HepG2 (cell line): Measurements from ENCODE around the gene LITAF. TPM values are rescaled to one million over a fixed set of nuclear protein-coding genes. Genes with fewer than 3 reads are reported as not detected.
A peak's percentile ranks its signal among the peaks of the same experiment; 100 is the strongest.

ENCODE experiments used
- CBX5 ChIP-seq: sonication (generic); formaldehyde crosslinking; IDR thresholded peaks from 2 replicates; pipeline ENCODE4 v1.4.0; 2020; ENCODE audit warnings: missing genetic modification reagents, borderline replicate concordance
- GPN1 ChIP-seq: sonication (generic); formaldehyde crosslinking; IDR thresholded peaks from 2 replicates; pipeline ENCODE4 v1.5.1; 2020; ENCODE audit warnings: missing genetic modification reagents, borderline replicate concordance
- HCFC1 ChIP-seq: fragments of 150-350 bp; IDR thresholded peaks from 2 replicates; pipeline ENCODE4 v1.6.1; 2014; ENCODE audit warnings: low read depth, low read length
- HMG20B ChIP-seq: conservative IDR thresholded peaks from 2 replicates; pipeline ENCODE4 v1.6.1; 2016; ENCODE audit warnings: missing genetic modification reagents, missing compliant biosample characterization
- JDP2 ChIP-seq: sonication (generic); formaldehyde crosslinking; IDR thresholded peaks from 2 replicates; pipeline ENCODE4 v1.8.1; 2022; ENCODE audit warnings: missing genetic modification reagents, borderline replicate concordance
- KAT7 ChIP-seq: IDR thresholded peaks from 2 replicates; pipeline ENCODE4 v1.6.1; 2018; ENCODE audit warnings: borderline replicate concordance, missing compliant biosample characterization
- KLF13 ChIP-seq: sonication (generic); formaldehyde crosslinking; IDR thresholded peaks from 2 replicates; pipeline ENCODE4 v1.4.0; 2020; ENCODE audit warnings: mild to moderate bottlenecking, missing genetic modification reagents
- LCORL ChIP-seq, 2 experiments: fragments of 450-650 bp in 1 of 2; sonication (generic) in 1 of 2; formaldehyde crosslinking in 1 of 2; IDR thresholded peaks; 2 replicates each; pipeline versions ENCODE4 v1.5.0 to v1.6.1; 2017 to 2020; ENCODE audit warnings: antibody characterized with exemption in 1 of 2, missing genetic modification reagents in 1 of 2
- MED8 ChIP-seq: sonication (generic); formaldehyde crosslinking; IDR thresholded peaks from 2 replicates; pipeline ENCODE4 v1.8.1; 2023; ENCODE audit warnings: mild to moderate bottlenecking, missing genetic modification reagents; ENCODE audit not compliant: insufficient replicate concordance
- MZF1 ChIP-seq: sonication (generic); formaldehyde crosslinking; IDR thresholded peaks from 2 replicates; pipeline ENCODE4 v1.8.1; 2023; ENCODE audit warnings: mild to moderate bottlenecking, missing genetic modification reagents, borderline replicate concordance
- PRDM10 ChIP-seq: sonication (generic); formaldehyde crosslinking; IDR thresholded peaks from 2 replicates; pipeline ENCODE4 v1.4.0; 2020; ENCODE audit warnings: low read depth, missing genetic modification reagents
- SALL1 ChIP-seq: sonication (generic); formaldehyde crosslinking; IDR thresholded peaks from 2 replicates; pipeline ENCODE4 v1.8.0; 2022; ENCODE audit warnings: mild to moderate bottlenecking, missing genetic modification reagents
- SYNCRIP ChIP-seq: fragments of 200-400 bp; formaldehyde crosslinking; IDR thresholded peaks from 2 replicates; pipeline ENCODE4 v1.6.1; 2018; ENCODE audit warnings: mild to moderate bottlenecking, low read depth, low read length; ENCODE audit not compliant: insufficient read depth
- XBP1 ChIP-seq: sonication (generic); formaldehyde crosslinking; IDR thresholded peaks from 2 replicates; pipeline ENCODE4 v1.5.0; 2020; ENCODE audit warnings: missing genetic modification reagents
- ZBTB25 ChIP-seq: IDR thresholded peaks from 2 replicates; pipeline ENCODE4 v1.6.1; 2018; ENCODE audit warnings: missing genetic modification reagents
- ZNF101 ChIP-seq: sonication (generic); formaldehyde crosslinking; IDR thresholded peaks from 2 replicates; pipeline ENCODE4 v1.4.0; 2020; ENCODE audit warnings: mild to moderate bottlenecking, low read depth, missing genetic modification reagents, borderline replicate concordance
- ZNF354B ChIP-seq: sonication (generic); formaldehyde crosslinking; IDR thresholded peaks from 2 replicates; pipeline ENCODE4 v1.8.0; 2022; ENCODE audit warnings: mild to moderate bottlenecking, missing genetic modification reagents
- ZNF367 ChIP-seq: sonication (generic); formaldehyde crosslinking; IDR thresholded peaks from 2 replicates; pipeline ENCODE4 v1.4.0; 2020; ENCODE audit warnings: missing genetic modification reagents, borderline replicate concordance
- ZNF501 ChIP-seq: sonication (generic); formaldehyde crosslinking; IDR thresholded peaks from 2 replicates; pipeline ENCODE4 v1.5.1; 2020; ENCODE audit warnings: mild to moderate bottlenecking, moderate library complexity, missing genetic modification reagents
- ZNF670 ChIP-seq: sonication (generic); formaldehyde crosslinking; IDR thresholded peaks from 2 replicates; pipeline ENCODE4 v1.8.0; 2022; ENCODE audit warnings: mild to moderate bottlenecking, missing genetic modification reagents, borderline replicate concordance
- ZNF674 ChIP-seq: sonication (generic); formaldehyde crosslinking; IDR thresholded peaks from 2 replicates; pipeline ENCODE4 v1.5.0; 2020; ENCODE audit warnings: low read depth, mild to moderate bottlenecking, missing genetic modification reagents
- ZNF678 ChIP-seq: sonication (generic); formaldehyde crosslinking; IDR thresholded peaks from 2 replicates; pipeline ENCODE4 v1.4.0; 2020; ENCODE audit warnings: mild to moderate bottlenecking, missing genetic modification reagents
- ZSCAN20 ChIP-seq: sonication (generic); formaldehyde crosslinking; IDR thresholded peaks from 2 replicates; pipeline ENCODE4 v1.4.0; 2020; ENCODE audit warnings: missing genetic modification reagents, mild to moderate bottlenecking, borderline replicate concordance
- polyA plus RNA-seq, 8 experiments: library from polyadenylated mRNA; depleted of rRNA in 3 of 8; stranded (reverse) in 7 of 8; unstranded in 1 of 8; fragments of >200 nt; fragmentation: Illumina TruSeq in 4 of 8; extraction: Trizol in 4 of 8; gene quantifications; 2 replicates each; pipeline versions ENCODE4 v1.2.1 to v1.2.3, GENCODE V29; 2011 to 2016; ENCODE audit warnings: low read depth in 4 of 8, missing spikeins in 1 of 8, mixed read lengths in 1 of 8; ENCODE audit not compliant: insufficient read depth in 1 of 8
- total RNA-seq, 5 experiments: library from RNA; depleted of rRNA; stranded (reverse); fragments of >200 nt; fragmentation: Illumina TruSeq; extraction: Trizol; gene quantifications; 2 replicates each; pipeline ENCODE4 v1.2.3, GENCODE V29; 2016; ENCODE audit warnings: low read depth in 1 of 5
- TF ChIP-seq, protein P1 (sequence below): sonication (generic); formaldehyde crosslinking; IDR thresholded peaks from 2 replicates; pipeline ENCODE4 v1.4.0; 2020; ENCODE audit warnings: mild to moderate bottlenecking, missing genetic modification reagents
- TF ChIP-seq, protein P2 (sequence below): sonication (generic); formaldehyde crosslinking; IDR thresholded peaks from 2 replicates; pipeline ENCODE4 v1.5.1; 2020; ENCODE audit warnings: missing genetic modification reagents, mild to moderate bottlenecking, borderline replicate concordance

The LITAF gene
- total and polyA plus RNA-seq, 2 of the 13 experiments (the other 11 are each of a cell fraction or from before 2014, with no cell fraction given) = 80.1 to 141 TPM

DNA sequence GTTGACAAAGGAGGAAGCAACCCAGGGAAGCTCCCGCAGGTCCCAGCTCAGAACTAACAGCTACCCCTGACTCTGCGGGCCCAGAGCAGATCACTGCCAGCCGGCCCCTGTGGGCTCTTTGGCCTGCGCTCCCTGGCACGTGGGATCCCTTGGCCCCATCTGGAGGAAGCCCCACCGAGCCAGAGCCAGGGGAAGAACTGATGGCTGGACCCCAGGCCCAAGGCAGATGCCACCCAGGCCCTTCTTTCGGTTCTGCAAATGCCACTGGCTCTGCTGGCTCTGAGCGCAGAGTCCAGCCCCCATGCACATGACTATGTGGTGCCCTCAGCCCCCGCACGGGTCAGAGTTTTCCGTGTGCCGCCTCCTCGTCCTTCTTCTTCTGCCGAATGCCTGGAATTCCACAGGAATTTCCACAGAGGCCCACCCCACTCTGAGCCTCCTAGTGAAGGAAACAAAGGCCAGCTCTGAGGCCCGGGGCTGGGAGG lies 45.8 kb upstream of the LITAF start (continued):
- TF ChIP-seq PRDM10 (CRISPR knock-in tag) (no peak), KLF13 (no peak), ZNF101 (CRISPR knock-in tag) (no peak), ZBTB25 (CRISPR knock-in tag) (no peak), ZSCAN20 (CRISPR knock-in tag) (no peak), LCORL (IDR thresholded peaks at IDR 0.05) (no peak), LCORL (CRISPR knock-in tag; IDR thresholded peaks at IDR 0.05) (peak; percentile 86), KAT7 (no peak), HMG20B (no peak), JDP2 (no peak), HCFC1 (no peak), MED8 (CRISPR knock-in tag) (no peak), XBP1 (no peak), SALL1 (CRISPR knock-in tag) (peak; percentile 74), ZNF501 (no peak), ZNF354B (CRISPR knock-in tag) (no peak), GPN1 (CRISPR knock-in tag) (no peak), ZNF674 (no peak), ZNF367 (CRISPR knock-in tag) (no peak), MZF1 (CRISPR knock-in tag) (no peak), ZNF678 (CRISPR knock-in tag) (0 out of 2 replicates have a peak, but pooled peaks have one; percentile 27), SYNCRIP (no peak), CBX5 (CRISPR knock-in tag) (no peak), ZNF670 (CRISPR knock-in tag) (peak; percentile 67; the same call in 1 of the 2 replicates)
- TF ChIP-seq, protein P1, sequence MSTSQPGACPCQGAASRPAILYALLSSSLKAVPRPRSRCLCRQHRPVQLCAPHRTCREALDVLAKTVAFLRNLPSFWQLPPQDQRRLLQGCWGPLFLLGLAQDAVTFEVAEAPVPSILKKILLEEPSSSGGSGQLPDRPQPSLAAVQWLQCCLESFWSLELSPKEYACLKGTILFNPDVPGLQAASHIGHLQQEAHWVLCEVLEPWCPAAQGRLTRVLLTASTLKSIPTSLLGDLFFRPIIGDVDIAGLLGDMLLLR (CRISPR knock-in tag) = no peak
- TF ChIP-seq, protein P2, sequence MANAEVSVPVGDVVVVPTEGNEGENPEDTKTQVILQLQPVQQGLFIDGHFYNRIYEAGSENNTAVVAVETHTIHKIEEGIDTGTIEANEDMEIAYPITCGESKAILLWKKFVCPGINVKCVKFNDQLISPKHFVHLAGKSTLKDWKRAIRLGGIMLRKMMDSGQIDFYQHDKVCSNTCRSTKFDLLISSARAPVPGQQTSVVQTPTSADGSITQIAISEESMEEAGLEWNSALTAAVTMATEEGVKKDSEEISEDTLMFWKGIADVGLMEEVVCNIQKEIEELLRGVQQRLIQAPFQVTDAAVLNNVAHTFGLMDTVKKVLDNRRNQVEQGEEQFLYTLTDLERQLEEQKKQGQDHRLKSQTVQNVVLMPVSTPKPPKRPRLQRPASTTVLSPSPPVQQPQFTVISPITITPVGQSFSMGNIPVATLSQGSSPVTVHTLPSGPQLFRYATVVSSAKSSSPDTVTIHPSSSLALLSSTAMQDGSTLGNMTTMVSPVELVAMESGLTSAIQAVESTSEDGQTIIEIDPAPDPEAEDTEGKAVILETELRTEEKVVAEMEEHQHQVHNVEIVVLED (CRISPR knock-in tag) = no peak
